Colonic mucosa (tissue), 4 donors: Measurements from ENCODE around the gene APBB2. TPM values are rescaled to one million over a fixed set of nuclear protein-coding genes. Genes with fewer than 3 reads are reported as not detected.
A peak's percentile ranks its signal among the peaks of the same experiment; 100 is the strongest.

ENCODE experiments used
- DNase-seq: peaks from one replicate; pipeline ENCODE4 v3.0.0-alpha.2; 2020
- H3K27ac ChIP-seq: fragments of 200-600 bp; one replicate; pipeline ENCODE4 v1.8.0; 2021
- H3K27me3 ChIP-seq: fragments of 200-600 bp; one replicate; pipeline ENCODE4 v1.8.0; 2021
- H3K36me3 ChIP-seq: fragments of 200-600 bp; one replicate; pipeline ENCODE4 v1.8.0; 2021
- H3K4me1 ChIP-seq: fragments of 200-600 bp; one replicate; pipeline ENCODE4 v1.8.0; 2021; ENCODE audit warnings: mild to moderate bottlenecking
- H3K4me3 ChIP-seq: fragments of 200-600 bp; one replicate; pipeline ENCODE4 v1.8.0; 2021
- H3K9ac ChIP-seq, 2 donors: one replicate each; pipeline ENCODE4 v1.7.0; 2013; ENCODE audit warnings: control low read depth in 2 of 2, low read depth in 2 of 2, low read length in 2 of 2
- H3K9me3 ChIP-seq: fragments of 200-600 bp; one replicate; pipeline ENCODE4 v1.8.0; 2021
- intact Hi-C: fragments of 100-400 bp; cut with DNase I; formaldehyde crosslinking; loops from one replicate; pipeline ENCODE4 v1.14.1; 2022
- total RNA-seq, 2 donors: library from RNA; stranded (reverse); fragmentation: NEBNext Ultra II Directional in 1 of 2; extraction: Animal tissue kit (Norgen Biotek cat#: 25700) in 1 of 2; gene quantifications; one replicate each; pipeline ENCODE4 v1.2.1, GENCODE V29; 2021
- TF ChIP-seq, protein P1 (sequence below): fragments of 200-600 bp; IDR thresholded peaks from one replicate; pipeline ENCODE4 v1.8.0; 2022; ENCODE audit warnings: antibody characterized with exemption, mild to moderate bottlenecking
- donor health status: healthy.
- donor health status: DM: no; HTN: no; CAD: no.
- donor health status: DM: no; HTN: no; CAD: no.

Gene APBB2
- total RNA-seq, 2 donors from 2014 or later: 22.8 to 27.5 TPM

- Histone ChIP-seq H3K4me1 (no peaks in the 10 kb centered on the region), H3K9me3 (no peaks in the 10 kb centered on the region), H3K27me3 (no peaks in the 10 kb centered on the region), H3K36me3 (no peaks in the 10 kb centered on the region), H3K4me3 (no peak overlapping the region), H3K27ac (no peak overlapping the region), H3K9ac (no peak overlapping the region)
- TF ChIP-seq, protein P1, sequence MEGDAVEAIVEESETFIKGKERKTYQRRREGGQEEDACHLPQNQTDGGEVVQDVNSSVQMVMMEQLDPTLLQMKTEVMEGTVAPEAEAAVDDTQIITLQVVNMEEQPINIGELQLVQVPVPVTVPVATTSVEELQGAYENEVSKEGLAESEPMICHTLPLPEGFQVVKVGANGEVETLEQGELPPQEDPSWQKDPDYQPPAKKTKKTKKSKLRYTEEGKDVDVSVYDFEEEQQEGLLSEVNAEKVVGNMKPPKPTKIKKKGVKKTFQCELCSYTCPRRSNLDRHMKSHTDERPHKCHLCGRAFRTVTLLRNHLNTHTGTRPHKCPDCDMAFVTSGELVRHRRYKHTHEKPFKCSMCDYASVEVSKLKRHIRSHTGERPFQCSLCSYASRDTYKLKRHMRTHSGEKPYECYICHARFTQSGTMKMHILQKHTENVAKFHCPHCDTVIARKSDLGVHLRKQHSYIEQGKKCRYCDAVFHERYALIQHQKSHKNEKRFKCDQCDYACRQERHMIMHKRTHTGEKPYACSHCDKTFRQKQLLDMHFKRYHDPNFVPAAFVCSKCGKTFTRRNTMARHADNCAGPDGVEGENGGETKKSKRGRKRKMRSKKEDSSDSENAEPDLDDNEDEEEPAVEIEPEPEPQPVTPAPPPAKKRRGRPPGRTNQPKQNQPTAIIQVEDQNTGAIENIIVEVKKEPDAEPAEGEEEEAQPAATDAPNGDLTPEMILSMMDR: no peak
- no peak for DNase-seq
- intact Hi-C loops: no loop called here
Measured at GRCh38 chr4:40864531-40864930, 349.8 kb downstream of the APBB2 start.

- Histone ChIP-seq H3K9ac (no peak overlapping the region), H3K4me3 (no peak overlapping the region), H3K27me3 (no peaks in the 10 kb centered on the region), H3K9me3 (no peaks in the 10 kb centered on the region), H3K27ac (no peak overlapping the region), H3K4me1 (peaks cover 3% of the 10 kb centered on the region), H3K36me3 (no peaks in the 10 kb centered on the region)
- TF ChIP-seq, protein P1: no peak
- intact Hi-C loops: no loop called here
- no peak for DNase-seq
Measured at GRCh38 chr4:40858962-40859361, 355.4 kb downstream of the APBB2 start.

DNA sequence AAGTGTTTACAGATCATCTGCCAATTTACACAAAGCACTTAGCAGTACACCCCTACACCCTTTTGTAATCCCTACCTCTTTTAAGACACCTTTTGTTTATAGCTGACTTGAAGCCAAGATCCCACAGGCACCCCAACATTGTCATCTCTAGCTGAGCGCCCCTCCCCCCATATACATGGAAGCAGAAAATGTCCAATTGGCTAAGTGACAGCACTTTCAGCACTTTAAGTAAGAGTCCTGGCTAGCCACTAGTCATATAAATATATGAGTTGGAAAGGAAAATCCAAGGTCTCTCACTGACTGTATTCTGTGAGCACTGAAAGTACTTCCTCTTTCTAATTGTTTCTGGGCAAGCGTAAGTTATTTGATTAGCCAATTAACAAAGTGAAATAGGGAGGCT is 356.4 kb downstream of the APBB2 start:
- no peaks in the 10 kb centered on the region for H3K27me3 ChIP-seq
- no peak for DNase-seq
- intact Hi-C loops: no loop called here
- peaks cover 3% of the 10 kb centered on the region for H3K4me1 ChIP-seq
- TF ChIP-seq, protein P1: no peak
- no peaks in the 10 kb centered on the region for H3K9me3 ChIP-seq
- no peak overlapping the region for H3K9ac ChIP-seq
- H3K4me3 ChIP-seq: no peak overlapping the region
- no peak overlapping the region for H3K27ac ChIP-seq
- H3K36me3 ChIP-seq: no peaks in the 10 kb centered on the region

DNA sequence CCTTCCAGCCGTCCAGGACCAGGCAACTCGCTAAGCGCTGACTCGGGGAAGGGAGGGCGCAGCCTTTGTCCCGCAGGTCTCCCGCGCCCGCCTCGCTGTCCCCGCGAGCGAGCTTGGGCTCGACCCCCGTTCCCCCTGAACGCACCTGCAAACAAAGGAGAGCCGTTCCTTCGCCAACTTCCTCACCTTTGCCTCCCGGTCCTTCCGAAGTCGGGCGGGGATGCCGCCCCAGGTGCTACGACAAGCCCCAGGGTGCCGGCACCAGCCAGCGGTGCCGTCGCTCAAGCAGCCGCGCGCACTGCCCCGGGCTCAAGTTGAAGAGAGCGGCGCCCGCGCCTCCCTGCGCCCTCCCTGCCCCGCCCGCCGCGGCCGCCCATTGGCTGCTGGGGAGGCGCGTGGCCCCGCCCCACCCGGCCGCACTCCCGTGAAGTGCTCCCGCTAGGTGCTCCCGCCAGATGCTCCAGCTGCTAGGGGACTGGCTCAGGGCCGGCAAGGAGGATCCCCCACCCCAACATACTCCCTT is 357.4 kb downstream of the APBB2 start:
- peaks cover 3% of the 10 kb centered on the region for H3K4me1 ChIP-seq
- TF ChIP-seq, protein P1: no peak
- DNase-seq: peak; percentile 74
- intact Hi-C loops: no loop called here
- H3K27ac ChIP-seq: no peak overlapping the region
- H3K4me3 ChIP-seq: peak overlapping the region; percentile 27
- no peaks in the 10 kb centered on the region for H3K36me3 ChIP-seq
- H3K27me3 ChIP-seq: no peaks in the 10 kb centered on the region
- no peaks in the 10 kb centered on the region for H3K9me3 ChIP-seq
- H3K9ac ChIP-seq: no peak overlapping the region

- intact Hi-C loops: no loop called here
- H3K27ac ChIP-seq: no peak overlapping the region
- H3K9ac ChIP-seq: no peak overlapping the region
- H3K27me3 ChIP-seq: no peaks in the 10 kb centered on the region
- no peak for DNase-seq
- no peaks in the 10 kb centered on the region for H3K36me3 ChIP-seq
- no peaks in the 10 kb centered on the region for H3K9me3 ChIP-seq
- TF ChIP-seq, protein P1: no peak
- H3K4me3 ChIP-seq: peak overlapping the region; percentile 27
- peaks cover 3% of the 10 kb centered on the region for H3K4me1 ChIP-seq
Measured at GRCh38 chr4:40856277-40856839, 358.0 kb downstream of the APBB2 start.
